GM18511 (cell line): ENCODE measurements around the gene GAGE10.
"Not testable (repeated sequence)": the region's sequence is repeated elsewhere in the genome, so short reads cannot be mapped to it uniquely, and the experiment has no call there.

Experiments used
- ATAC-seq: cut with Tn5 transposase; IDR thresholded peaks from one replicate; pipeline ENCODE4 v1.9.1; 2021; ENCODE audit warnings: mild to moderate bottlenecking, moderate library complexity; ENCODE audit not compliant: unreplicated experiment

The GAGE10 gene

DNA sequence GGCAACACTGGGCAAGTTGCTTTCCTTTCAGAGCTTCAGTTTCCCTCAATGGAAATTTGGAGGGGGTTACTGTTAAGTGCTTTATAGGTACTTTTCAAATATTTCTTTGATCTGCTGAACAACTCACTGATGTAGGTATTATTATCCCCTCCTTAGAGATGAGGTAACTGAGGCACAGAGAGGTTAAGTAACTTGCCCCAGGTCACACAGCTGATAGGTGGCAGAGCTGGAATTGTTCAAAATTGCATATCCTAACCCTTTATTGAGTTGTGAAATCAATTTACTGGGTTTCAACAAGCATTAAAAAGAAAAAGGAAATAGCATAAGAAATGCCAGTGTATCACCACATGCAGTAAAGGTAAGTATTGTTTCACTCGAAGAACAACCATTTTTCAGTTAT lies 27.2 kb upstream of the GAGE10 start:
- no peak for ATAC-seq

DNA sequence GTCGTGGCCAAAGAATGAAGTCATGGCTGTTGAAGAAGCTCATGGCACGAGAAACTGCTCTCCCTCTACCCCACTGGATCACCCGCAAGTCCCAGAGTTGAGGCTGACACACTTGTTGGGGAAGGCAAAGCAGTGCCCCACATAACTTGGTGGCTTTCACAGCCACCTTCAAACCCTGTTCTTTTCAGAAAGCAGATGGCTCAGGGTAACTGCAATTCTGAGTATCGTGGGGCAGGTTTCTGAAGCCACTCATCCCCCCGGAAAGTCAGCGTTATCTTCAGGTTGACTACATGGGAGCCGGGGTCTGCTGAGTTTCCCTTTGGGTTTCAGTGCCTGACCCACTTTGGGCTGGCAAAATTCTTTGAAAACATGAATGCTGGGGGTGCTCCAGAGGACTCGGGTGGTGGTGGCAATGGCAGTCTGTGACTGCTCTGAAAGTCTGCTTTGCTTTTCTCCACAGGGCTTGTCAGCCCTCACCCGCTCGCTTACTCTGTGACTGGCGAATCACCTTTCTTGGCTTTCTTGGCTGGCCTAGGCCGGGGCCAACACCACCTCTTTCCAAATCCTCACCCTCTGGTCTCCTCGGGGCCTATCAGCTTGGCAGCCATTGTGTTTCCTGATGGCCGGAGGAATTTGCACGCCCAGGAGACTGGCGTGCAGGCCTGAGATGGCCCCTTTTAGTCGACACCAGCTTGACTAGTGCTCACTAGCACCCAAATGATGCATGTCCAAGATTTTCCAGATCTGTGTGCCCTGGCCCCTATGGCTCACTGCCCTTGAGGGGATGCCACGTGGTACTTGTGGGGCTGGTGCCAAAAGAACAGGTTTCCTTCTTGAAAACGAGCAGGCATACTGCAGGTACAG lies 26.5 kb upstream of the GAGE10 start:
- ATAC-seq = no peak

DNA sequence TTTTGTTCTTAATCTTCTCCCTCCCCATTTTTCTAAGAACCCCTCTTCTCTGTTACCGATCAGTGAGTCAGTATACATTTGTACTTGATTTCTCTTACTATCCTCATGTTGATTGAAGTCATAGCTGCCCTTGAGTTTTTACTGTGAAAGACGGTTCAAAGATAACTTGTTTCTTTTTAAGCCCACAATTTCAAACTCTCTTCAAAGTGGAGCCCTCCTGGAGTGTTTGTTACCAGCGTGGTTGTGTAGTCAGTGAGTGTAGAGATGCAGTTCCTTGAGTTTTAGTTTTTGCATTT lies 26.0 kb upstream of the GAGE10 start:
- ATAC-seq = no peak

DNA sequence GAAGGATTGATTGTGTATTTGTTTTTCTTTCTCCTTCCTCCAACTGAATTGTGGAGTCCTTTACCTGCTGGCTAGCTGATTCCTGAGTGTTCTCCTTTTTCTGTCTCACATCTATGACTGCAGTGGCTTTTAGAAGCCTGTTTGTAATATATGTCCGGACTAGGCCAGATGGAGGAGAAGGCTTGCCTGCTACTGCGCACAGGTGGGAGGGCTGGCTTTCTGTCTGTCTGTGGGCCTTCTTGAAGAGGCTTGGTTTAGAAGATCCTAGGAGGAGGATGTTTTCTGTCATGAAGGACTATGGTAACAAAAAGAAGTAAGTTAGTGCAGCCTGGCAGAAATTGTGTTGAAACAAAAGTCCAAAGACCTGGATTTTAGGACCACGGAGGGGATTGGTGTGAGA lies 25.4 kb upstream of the GAGE10 start:
- no peak for ATAC-seq

DNA sequence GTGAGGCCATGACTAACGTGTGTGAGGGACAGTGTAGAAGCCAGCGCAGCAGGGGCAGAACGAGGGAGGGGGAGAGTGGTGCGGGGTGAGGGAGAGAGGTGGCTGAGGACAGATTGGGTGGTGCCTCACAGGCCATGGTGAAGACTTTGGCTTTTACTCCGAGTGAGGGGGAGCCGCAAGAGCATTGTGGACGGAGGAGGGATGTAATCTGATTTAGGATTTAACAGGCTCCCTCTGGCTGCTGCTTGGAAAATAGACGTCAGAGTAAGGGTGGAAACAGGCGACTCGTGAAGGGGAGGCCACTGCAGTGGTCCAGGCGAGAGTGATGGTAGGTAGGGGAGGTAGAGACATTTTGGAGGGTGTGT lies 20.8 kb upstream of the GAGE10 start:
- no peak for ATAC-seq

DNA sequence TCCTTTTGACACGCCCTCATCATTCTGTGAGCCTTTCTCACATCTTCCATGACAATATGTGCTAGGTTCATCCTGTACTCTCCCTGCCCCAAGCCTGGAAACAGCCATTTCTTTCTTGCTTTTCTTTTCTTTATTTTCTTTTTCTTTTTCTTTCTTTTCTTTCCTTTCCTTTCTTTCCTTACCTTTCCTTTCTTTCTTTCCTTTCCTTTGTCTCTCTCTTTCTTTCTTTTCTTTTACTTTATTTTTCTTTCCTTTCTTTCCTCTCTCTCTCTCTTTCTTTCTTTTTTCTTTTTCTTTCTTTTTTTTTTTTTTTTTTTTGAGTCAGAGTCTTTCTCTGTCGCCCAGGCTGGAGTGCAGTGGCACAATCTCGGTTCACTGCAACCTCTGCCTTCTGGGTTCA lies 19.2 kb upstream of the GAGE10 start:
- ATAC-seq = no peak

DNA sequence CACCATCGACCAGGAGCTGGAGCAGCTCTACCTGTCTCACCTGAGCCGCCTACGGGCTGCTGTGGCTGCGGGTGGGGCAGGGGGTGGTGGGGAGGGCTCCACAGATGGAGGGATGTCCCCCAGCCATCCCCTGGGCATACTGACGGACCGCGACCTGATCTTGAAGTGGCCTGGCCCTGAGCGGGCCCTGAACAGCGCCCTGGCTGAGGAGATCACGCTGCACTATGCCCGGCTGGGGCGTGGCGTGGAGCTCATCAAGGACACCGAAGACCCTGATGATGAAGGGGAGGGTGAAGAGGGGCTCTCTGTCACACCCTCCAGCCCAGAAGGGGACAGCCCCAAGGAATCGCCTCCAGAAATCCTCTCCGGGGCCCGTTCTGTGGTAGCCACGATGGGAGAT lies 17.3 kb upstream of the GAGE10 start:
- ATAC-seq = no peak

DNA sequence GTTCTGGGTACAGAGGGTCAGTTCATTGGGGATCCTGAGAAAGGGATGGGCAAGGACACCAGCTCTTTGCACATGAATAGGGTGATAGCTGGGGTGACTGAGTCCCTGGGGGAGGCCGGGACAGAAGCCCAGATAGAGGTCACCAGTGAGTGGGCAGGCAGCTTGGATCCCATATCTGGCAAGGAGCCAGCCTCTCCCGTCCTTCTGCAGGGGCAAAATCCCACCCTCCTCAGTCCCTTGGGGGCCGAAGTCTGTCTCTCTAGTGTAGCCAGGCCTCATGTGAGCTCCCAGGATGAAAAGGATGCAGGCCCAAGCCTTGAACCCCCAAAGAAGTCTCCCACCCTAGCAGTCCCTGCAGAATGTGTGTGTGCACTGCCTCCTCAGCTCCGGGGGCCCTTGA lies 16.9 kb upstream of the GAGE10 start:
- no peak for ATAC-seq

DNA sequence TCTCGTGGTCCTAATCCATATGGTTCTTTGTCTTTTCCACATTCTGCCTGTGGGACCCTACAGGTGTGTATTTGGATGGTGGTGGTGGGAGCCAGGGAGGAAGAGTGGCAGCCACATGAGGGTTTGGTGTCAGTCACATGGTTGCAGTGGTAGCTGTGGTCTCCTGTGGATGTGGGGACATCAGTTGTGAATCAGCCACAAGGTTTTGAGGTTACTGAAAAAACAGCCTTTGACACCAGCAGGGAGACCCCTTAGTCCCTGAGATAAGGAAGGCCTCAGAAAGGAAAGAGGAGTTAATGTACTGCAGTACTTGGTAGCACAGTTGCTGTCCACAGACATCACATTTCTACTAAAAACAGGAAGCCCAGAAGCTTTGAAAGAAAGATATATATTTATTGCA lies 15.8 kb upstream of the GAGE10 start:
- no peak for ATAC-seq

DNA sequence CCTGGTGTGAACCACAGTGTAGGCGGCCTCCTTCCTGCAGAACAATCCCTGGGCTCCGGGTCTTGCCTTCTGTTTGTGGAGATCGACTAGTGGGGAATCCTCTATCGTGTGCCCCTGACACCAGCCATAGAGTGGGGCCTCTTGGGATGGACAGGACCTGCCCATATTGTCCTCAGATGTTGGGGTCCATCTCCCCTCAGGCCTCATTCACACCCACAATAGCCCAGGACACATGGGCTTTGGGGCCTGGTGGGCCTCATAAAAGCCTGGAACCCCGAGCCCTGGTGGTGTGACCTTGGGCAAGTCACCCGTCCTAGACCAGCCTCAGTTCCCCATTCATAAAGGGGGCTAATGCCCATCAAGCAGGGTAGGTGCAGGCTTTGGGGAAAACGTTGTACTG lies 13.2 kb upstream of the GAGE10 start:
- no peak for ATAC-seq

DNA sequence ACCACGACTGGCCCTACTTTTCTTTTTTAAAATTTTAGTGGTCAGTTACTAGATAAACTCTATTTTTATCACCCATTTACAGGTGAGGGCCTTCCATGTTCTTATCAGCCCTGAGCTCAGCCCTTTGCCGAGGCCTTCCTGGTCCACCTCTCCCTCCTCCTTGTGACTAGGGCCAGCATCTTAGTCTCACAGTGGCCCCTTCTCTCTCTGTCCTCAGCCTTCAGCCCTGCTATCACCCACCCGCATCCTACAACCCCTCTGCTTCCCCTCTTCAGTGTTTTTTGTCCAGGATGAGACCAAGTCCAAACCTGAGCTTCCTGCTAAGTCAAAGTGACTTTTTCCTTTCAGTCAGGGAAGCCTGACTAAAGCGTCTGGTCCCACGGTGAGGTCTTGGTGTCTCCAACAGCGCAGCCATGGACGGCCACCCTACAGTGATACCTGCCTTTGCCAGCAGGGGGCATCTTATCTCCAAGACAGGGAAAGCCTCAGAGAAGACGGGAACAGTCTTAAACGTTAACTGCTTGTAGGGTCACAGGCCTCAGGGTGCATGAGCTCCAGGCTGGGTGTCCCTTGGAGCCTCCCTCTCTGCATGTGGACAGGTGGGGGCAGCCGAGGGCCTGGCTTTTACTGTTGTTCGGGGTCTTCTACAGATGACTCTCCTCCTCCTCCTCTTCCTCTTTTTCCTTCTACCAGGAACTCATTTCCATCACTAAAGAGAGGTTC lies 11.7 kb upstream of the GAGE10 start:
- ATAC-seq = no peak

DNA sequence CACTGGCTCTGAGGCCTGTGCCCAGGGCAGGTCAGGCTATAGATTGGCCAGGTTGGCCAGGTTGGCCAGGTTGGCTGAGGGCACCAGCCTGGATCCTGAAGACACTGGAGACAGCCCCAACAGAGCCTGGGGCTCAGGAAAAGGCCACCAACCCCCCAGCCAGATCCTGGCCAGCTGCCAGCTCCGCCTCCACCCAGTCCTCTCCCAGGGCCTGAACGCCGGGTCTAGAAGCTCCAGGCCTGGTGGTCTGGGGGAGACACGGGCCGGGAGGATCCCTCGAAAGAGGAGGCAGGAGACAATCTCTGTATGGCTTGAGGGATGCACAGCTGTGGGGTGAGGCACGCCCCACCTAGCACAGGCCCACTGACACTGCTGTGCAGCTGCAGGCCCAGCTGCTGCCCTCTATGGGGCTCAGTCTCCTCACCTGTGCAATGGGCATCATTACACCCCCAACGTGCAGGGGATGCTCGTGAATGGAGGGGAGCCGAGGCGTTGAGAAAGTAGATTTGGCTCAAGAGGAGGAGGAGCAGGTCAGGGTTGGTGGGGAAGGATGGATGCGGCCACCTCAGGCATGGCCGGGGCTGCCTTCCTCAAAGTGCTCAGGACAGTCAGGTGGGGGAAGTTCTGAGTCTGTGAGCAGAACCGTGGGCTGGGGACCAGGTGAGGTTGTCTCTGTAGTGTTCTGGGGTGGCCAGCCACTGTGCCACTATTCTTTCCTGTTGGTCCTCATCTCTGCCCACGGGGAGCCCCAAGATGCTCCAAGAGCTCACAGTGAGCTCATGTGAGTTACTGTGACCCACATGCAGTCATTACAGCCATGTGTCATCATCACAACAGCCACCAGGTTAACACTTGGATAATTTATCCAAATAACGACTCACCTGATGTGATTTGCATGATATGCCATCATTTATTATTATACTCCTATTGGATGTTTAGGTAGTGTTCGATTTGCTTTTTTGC lies 10.8 kb upstream of the GAGE10 start:
- no peak for ATAC-seq

DNA sequence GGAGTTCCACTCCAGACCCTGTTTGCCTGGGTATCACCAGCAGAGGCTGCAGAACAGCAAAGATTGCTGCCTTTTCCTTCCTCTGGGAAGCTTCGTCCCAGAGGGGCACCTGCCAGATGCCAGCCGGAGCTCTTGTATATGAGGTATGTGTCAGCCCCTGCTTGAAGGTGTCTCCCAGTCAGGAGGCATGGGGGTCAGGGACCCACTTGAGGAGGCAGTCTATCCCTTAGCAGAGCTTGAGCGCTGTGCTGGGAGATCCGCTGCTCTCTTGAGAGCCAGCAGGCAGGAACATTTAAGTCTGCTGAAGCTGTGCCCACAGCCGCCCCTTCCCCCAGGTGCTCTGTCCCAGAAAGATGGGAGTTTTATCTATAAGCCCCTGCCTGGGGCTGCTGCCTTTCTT lies 4.2 kb upstream of the GAGE10 start:
- not testable (repeated sequence) for ATAC-seq

DNA sequence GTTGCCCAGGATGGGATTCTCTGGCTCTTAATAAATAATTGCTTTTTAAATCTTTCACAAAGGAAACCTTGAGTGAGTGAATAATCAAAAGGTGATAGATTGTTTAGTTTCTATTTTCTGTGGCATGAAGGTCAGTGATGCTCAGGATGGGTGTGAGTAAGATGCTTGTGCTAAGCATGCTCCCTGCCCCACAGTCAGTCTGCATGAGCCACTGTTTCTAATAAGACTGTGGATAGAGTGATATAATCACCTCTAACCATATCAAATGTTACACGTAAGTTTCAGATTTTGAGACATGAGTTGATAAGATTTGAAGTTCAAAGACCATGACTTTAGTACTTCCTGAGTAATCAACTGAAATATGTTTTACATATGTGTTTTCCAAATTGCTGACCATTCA lies 2.7 kb upstream of the GAGE10 start:
- no peak for ATAC-seq

DNA sequence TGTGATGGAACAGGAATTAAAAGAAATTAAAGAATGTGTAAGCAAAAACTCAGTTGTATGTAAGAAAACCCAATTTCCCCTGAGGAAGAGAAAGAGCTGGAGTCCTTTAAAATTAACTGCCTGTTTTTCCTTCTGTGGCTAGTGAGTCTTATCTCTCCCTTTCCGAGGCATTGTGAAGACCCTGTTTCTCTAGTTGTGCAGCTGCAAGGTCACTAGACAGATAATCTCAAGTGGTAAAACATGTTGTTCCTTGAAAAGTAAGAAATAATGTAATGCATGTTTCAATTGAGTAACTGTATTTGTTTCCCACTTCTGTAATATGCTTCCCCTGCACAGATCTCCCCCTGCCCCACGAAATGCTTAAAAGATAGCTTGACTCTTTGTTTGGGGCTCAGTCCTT lies 4.3 kb downstream of the GAGE10 start:
- not testable (repeated sequence) for ATAC-seq

DNA sequence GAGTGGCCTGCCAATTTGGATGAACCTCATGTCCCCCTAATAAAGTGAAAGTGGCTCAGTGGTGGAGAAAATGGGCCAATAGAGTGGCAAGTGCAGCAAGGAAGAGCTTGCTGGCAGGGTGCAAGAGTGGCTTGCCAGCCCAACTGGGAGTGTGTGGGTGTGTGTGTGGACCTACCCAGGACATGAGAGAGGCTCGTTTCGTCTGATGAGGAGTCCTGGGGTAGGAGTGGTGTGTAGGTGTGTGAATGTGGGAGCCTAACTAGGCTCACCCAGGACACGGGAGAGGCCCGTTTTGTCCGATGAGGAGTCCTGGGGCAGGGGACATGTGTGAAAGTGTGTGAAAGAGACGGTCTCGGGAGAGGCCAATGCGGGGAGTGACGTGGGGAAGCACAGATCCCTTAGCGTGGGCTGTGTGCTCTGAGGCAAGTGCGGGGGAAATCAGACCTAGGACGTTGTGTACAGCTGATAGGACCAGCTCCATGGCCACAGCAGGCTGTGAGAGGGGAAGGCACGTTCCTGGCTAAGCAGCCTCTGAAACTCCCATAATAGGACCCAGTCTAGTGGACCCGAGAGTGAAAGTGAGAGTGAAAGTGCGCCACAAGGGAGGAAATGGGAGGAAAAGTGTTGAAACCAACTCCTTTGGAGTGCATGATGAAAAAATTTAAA lies 5.3 kb downstream of the GAGE10 start:
- ATAC-seq = no peak

DNA sequence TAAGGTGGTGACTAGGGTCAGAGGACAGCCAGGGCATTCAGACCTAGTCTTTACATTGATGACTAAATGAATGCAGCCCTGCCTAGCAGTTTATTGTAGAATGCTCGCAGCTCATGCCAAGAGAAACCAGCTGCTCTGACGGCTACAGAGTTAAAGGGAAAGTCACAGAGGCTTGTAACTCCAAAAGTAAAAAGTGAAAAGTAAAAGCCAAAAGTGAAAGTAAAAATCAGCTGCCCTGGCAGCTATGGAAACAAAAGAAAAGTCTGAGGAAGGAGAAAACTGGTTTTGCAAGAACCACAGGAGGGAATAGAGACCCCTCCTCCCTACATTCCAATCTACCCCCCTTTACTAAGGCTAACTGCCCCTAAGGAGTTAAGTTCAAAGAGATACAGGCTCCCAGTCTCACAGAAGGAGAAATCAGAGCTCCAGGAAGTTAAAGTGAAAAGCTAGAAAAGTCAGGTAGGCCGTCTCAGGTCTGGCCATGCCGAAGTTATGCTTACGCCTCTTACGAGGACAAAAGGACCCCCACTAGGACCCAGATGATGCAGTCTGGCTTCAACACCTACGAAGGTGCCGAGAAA lies 6.0 kb downstream of the GAGE10 start:
- no peak for ATAC-seq

DNA sequence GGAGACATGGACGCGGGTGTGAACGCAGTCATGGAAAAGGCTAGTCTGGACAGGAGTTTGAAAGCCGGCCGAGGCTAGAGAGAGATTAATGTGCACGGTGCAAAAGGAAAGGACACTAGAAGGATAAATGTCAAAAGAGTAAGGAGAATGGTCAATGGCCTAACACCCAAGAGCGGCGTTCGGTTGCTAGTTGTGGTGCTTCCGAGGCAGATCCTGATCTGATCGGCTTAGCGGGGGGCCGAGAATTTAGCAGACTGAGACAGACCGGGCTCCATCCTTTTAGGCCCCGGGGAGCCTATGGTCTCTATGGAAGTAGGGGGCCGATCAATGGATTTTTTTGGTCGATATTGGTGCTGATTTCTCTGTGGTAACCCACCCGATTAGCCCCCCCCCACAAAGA lies 6.9 kb downstream of the GAGE10 start:
- ATAC-seq = no peak

DNA sequence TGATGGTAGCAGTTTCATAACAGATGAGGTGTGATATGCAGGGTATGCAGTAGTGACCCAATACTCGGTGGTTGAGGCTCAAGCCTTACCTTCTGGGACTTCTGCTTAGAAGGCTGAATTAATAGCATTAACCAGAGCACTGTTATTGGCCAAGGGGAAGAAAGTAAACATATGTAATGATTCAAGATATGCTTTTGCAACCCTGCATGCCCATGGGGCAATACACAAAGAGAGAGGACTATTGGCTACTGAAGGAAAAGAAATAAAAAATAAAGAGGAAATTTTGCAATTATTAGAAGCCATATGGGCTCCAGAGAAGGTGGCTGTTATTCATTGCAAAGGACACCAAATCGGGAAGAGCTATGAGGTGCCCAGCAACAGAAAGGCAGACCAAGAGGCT lies 8.7 kb downstream of the GAGE10 start:
- no peak for ATAC-seq

DNA sequence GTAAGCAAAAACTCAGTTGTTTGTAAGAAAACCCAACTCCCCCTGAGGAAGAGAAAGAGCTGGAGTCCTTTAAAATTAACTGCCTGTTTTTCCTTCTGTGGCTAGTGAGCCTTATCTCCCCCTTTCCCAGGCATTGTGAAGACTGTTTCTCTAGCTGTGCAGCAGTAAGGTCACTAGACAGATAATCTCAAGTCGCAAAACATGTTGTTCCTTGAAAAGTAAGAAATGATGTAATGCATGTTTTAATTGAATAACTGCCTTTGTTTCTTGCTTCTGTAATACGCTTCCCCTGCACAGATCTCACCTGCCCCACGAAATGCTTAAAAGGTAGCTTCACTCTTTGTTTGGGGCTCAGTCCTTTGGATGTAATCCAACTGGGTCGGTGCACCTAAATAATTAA lies 12.6 kb downstream of the GAGE10 start:
- ATAC-seq = no peak

DNA sequence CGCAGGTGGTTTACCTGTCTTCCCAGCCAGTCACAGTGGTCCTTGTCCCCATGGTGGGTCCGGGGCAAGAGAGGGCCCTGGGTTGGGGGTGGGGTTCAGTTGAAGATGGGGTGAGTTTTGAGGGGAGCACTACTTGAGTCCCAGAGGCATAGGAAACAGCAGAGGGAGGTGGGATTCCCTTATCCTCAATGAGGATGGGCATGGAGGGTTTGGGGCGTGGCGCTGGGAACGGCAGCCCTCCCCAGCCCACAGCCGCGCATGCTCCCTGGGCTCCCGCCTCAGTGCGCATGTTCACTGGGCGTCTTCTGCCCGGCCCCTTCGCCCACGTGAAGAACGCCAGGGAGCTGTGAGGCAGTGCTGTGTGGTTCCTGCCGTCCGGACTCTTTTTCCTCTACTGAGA lies 18.3 kb downstream of the GAGE10 start, which contains the start of gene GAGE12J:
Gene GAGE12J, plus strand, starts transcription at position 301 of the 400 bp plus-strand sequence. CDS start 1,157 bp downstream, outside the sequence.
- ATAC-seq = not testable (repeated sequence)
